Osteocyte (in vitro differentiated cells): ENCODE data around the gene CXorf38. TPM values are rescaled to one million over a fixed set of nuclear protein-coding genes. Genes with fewer than 3 reads are reported as not detected.
A peak's percentile ranks its signal among the peaks of the same experiment; 100 is the strongest.

Experiments
- DNase-seq: peaks from one replicate; pipeline ENCODE4 v3.0.0; 2021; ENCODE audit warnings: mixed read lengths; ENCODE audit not compliant: unreplicated experiment; ENCODE audit errors: extremely low spot score
- H3K27ac Mint-ChIP-seq: one replicate; pipeline ENCODE4 v1.8.0; 2021; ENCODE audit warnings: mild to moderate bottlenecking, mixed read lengths; ENCODE audit not compliant: unreplicated experiment
- H3K27me3 Mint-ChIP-seq: one replicate; pipeline ENCODE4 v1.8.0; 2021; ENCODE audit warnings: mixed read lengths; ENCODE audit not compliant: unreplicated experiment
- H3K36me3 Mint-ChIP-seq: one replicate; pipeline ENCODE4 v1.8.0; 2021; ENCODE audit warnings: mixed read lengths; ENCODE audit not compliant: unreplicated experiment
- H3K4me1 Mint-ChIP-seq: one replicate; pipeline ENCODE4 v1.8.0; 2021; ENCODE audit warnings: mixed read lengths; ENCODE audit not compliant: unreplicated experiment
- H3K4me3 Mint-ChIP-seq: one replicate; pipeline ENCODE4 v1.8.0; 2021; ENCODE audit warnings: mild to moderate bottlenecking, moderate library complexity, mixed read lengths; ENCODE audit not compliant: unreplicated experiment
- H3K9me3 Mint-ChIP-seq: one replicate; pipeline ENCODE4 v1.8.0; 2021; ENCODE audit warnings: mixed read lengths; ENCODE audit not compliant: unreplicated experiment
- CTCF ChIP-seq: fragments of 200-600 bp; sonication (generic); IDR thresholded peaks from 2 replicates; pipeline ENCODE4 v1.5.0; 2021; ENCODE audit warnings: antibody characterized with exemption, mild to moderate bottlenecking, moderate library complexity
- long read RNA-seq: library from polyadenylated mRNA; unstranded; transcript quantifications from one replicate; pipeline ENCODE4 v2.0.0, GENCODE V29; 2021
- total RNA-seq: library from RNA; stranded (reverse); gene quantifications from 2 replicates; pipeline ENCODE4 v1.2.1, GENCODE V29; 2021

The CXorf38 gene
- 9.9 and 11.4 TPM in 2 replicates for total RNA-seq
- long read RNA-seq, transcript CXorf38-201 (7 exons, 2,118 nt), result major isoform, 32 of 43 reads
- long read RNA-seq, partial matches to known transcripts, result 4 of 43 reads
- long read RNA-seq, other reads (novel, unspliced or antisense), result 7 of 43 reads

- Mint-ChIP-seq H3K36me3 (peaks cover 2% of the 10 kb centered on the region), H3K9me3 (no peaks in the 10 kb centered on the region), H3K27ac (peak within 1 kb of the TSS; percentile 81), H3K4me3 (peak within 1 kb of the TSS; percentile 86), H3K4me1 (peaks cover 23% of the 10 kb centered on the region), H3K27me3 (no peaks in the 10 kb centered on the region)
- TF ChIP-seq CTCF, result no peak
- peak; percentile 97 for DNase-seq
These were observed at the start of gene CXorf38 for GRCh38 chrX:40647307-40648197. Gene CXorf38, minus strand, starts transcription at chrX:40647561. Its CDS starts 41 bp downstream, at chrX:40647520.

GRCh38 chrX:40694802-40695201 is 47.4 kb upstream of the CXorf38 start:
- H3K36me3 Mint-ChIP-seq, result peaks cover 24% of the 10 kb centered on the region
- H3K27ac Mint-ChIP-seq, result no peak overlapping the region
- H3K4me3 Mint-ChIP-seq, result no peak overlapping the region
- no peaks in the 10 kb centered on the region for H3K27me3 Mint-ChIP-seq
- DNase-seq, result no peak
- no peak for TF ChIP-seq CTCF
- H3K9me3 Mint-ChIP-seq, result no peaks in the 10 kb centered on the region
- H3K4me1 Mint-ChIP-seq, result no peaks in the 10 kb centered on the region

GRCh38 chrX:40688929-40689328 is 41.6 kb upstream of the CXorf38 start:
- Mint-ChIP-seq H3K27ac (no peak overlapping the region), H3K4me3 (no peak overlapping the region), H3K27me3 (no peaks in the 10 kb centered on the region), H3K36me3 (peaks cover 14% of the 10 kb centered on the region), H3K9me3 (no peaks in the 10 kb centered on the region), H3K4me1 (peaks cover 8% of the 10 kb centered on the region)
- TF ChIP-seq CTCF, result no peak
- DNase-seq, result no peak

GRCh38 chrX:40687169-40687568 is 39.8 kb upstream of the CXorf38 start:
- Mint-ChIP-seq H3K27me3 (no peaks in the 10 kb centered on the region), H3K4me3 (no peak overlapping the region), H3K4me1 (peaks cover 8% of the 10 kb centered on the region), H3K9me3 (no peaks in the 10 kb centered on the region), H3K27ac (no peak overlapping the region), H3K36me3 (peaks cover 15% of the 10 kb centered on the region)
- no peak for DNase-seq
- TF ChIP-seq CTCF, result no peak

GRCh38 chrX:40685362-40685918 is 38.1 kb upstream of the CXorf38 start:
- DNase-seq, result no peak
- Mint-ChIP-seq H3K4me1 (peaks cover 8% of the 10 kb centered on the region), H3K4me3 (no peak overlapping the region), H3K9me3 (no peaks in the 10 kb centered on the region), H3K27ac (no peak overlapping the region), H3K27me3 (no peaks in the 10 kb centered on the region), H3K36me3 (peaks cover 13% of the 10 kb centered on the region)
- TF ChIP-seq CTCF, result no peak
